Astrocyte (in vitro differentiated cells and primary cell): ENCODE results near the gene IARS2.

ENCODE experiments used
- EZH2 ChIP-seq: IDR thresholded peaks from 2 replicates; pipeline ENCODE4 v1.6.1; 2012; ENCODE audit warnings: mild to moderate bottlenecking, low read length, inconsistent platforms; ENCODE audit not compliant: insufficient read depth
- TF ChIP-seq, protein P1 (sequence below): IDR thresholded peaks from 2 replicates; pipeline ENCODE4 v1.5.1; 2011; ENCODE audit warnings: low read depth, mild to moderate bottlenecking, inconsistent platforms, low read length, moderate library complexity; ENCODE audit not compliant: insufficient read depth

DNA sequence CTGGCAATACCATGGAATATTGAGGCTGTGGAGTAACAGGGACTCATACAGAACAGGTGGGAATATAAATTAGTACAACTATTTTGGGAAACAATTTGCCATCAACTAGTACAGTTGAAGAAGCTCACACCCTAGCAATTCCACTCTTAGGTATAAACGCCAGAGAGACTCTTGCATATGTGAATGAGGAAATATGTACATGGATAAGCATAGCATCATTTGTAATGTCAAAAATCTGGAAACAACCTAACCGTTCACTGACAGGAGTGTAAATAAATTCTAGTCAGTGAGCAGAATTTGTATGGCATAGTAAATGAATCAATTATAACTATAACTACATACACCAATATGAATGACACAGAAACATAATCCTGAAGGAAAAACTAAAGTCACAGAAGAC is 94.6 kb downstream of the IARS2 start:
- TF ChIP-seq, protein P1, sequence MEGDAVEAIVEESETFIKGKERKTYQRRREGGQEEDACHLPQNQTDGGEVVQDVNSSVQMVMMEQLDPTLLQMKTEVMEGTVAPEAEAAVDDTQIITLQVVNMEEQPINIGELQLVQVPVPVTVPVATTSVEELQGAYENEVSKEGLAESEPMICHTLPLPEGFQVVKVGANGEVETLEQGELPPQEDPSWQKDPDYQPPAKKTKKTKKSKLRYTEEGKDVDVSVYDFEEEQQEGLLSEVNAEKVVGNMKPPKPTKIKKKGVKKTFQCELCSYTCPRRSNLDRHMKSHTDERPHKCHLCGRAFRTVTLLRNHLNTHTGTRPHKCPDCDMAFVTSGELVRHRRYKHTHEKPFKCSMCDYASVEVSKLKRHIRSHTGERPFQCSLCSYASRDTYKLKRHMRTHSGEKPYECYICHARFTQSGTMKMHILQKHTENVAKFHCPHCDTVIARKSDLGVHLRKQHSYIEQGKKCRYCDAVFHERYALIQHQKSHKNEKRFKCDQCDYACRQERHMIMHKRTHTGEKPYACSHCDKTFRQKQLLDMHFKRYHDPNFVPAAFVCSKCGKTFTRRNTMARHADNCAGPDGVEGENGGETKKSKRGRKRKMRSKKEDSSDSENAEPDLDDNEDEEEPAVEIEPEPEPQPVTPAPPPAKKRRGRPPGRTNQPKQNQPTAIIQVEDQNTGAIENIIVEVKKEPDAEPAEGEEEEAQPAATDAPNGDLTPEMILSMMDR = no peak
- no peak for TF ChIP-seq EZH2
